NT2/D1 (cell line): ENCODE measurements around the gene MAD1L1.

Experiments
- SUZ12 ChIP-seq: IDR thresholded peaks from 2 replicates; pipeline ENCODE4 v1.6.1; 2011; ENCODE audit not compliant: insufficient read length, insufficient read depth; ENCODE audit errors: extremely low read depth
- YY1 ChIP-seq: IDR thresholded peaks from 2 replicates; pipeline ENCODE4 v1.6.1; 2011; ENCODE audit not compliant: insufficient read length, insufficient read depth
- ZNF274 ChIP-seq: IDR thresholded peaks from 2 replicates; pipeline ENCODE4 v1.6.1; 2011; ENCODE audit warnings: mild to moderate bottlenecking, low read depth, low read length

DNA sequence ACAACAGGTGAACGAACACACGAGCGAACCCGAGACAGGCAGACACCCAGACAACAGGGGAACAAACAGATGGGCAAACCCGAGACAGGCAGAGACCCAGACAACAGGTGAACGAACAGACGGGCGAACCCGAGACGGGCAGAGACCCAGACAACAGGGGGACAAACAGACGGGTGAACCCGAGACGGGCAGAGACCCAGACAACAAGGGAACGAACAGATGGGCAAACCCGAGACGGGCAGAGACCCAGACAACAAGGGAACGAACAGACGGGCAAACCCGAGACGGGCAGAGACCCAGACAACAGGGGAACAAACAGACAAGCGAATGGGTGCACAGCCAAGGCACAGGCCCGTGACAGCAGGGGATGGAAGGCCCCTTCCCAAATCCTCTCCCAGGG lies 298.0 kb downstream of the MAD1L1 start:
- TF ChIP-seq ZNF274 (no peak), YY1 (no peak), SUZ12 (no peak)
